CD4-positive, alpha-beta memory T cell (primary cell): ENCODE data around the gene MYO1F. TPM values are rescaled to one million over a fixed set of nuclear protein-coding genes. Genes with fewer than 3 reads are reported as not detected.
A peak's percentile ranks its signal among the peaks of the same experiment; 100 is the strongest.

Experiments
- CTCF ChIA-PET: fragments of 350-600 bp; sonication (Branson Sonifier 250); formaldehyde crosslinking; loops from one replicate; lab custom pipeline; 2021; ENCODE audit warnings: inconsistent platforms; ENCODE audit not compliant: partially characterized antibody; lab: Charles Lee
- POLR2A ChIA-PET: fragments of 350-600 bp; sonication (Branson Sonifier 250); formaldehyde crosslinking; loops from one replicate; lab custom pipeline; 2021; ENCODE audit not compliant: partially characterized antibody; lab: Charles Lee
- DNase-seq, 5 donors: peaks; one replicate each; pipeline versions ENCODE4 v3.0.0 to v3.0.0-alpha.2; 2020 to 2022; ENCODE audit warnings: mixed read lengths in 1 of 5
- H3K27ac ChIP-seq: one replicate; pipeline ENCODE4 v1.7.0; 2013; ENCODE audit warnings: low read depth, low read length
- H3K27me3 ChIP-seq: 2 replicates; pipeline ENCODE4 v1.7.0; 2013; ENCODE audit warnings: mild to moderate bottlenecking, low read length, moderate library complexity; ENCODE audit not compliant: insufficient read depth
- H3K36me3 ChIP-seq: 2 replicates; pipeline ENCODE4 v1.7.0; 2013; ENCODE audit warnings: mild to moderate bottlenecking, low read length, moderate library complexity; ENCODE audit not compliant: insufficient read depth
- H3K4me1 ChIP-seq: 2 replicates; pipeline ENCODE4 v1.7.0; 2013; ENCODE audit warnings: mild to moderate bottlenecking, low read length, moderate library complexity; ENCODE audit not compliant: insufficient read depth
- H3K4me3 ChIP-seq, 2 donors: one replicate each; pipeline ENCODE4 v1.7.0; 2013; ENCODE audit warnings: low read length in 2 of 2, mild to moderate bottlenecking in 1 of 2
- H3K9me3 ChIP-seq, 2 donors: one replicate each; pipeline ENCODE4 v1.7.0; 2013; ENCODE audit warnings: low read length in 2 of 2, control low read depth in 1 of 2; ENCODE audit not compliant: control insufficient read depth in 1 of 2
- H3K27ac Mint-ChIP-seq, 7 donors: one replicate each; pipeline ENCODE4 v1.8.0; 2020 to 2021; ENCODE audit warnings: mixed read lengths in 7 of 7, mild to moderate bottlenecking in 6 of 7, inconsistent platforms in 3 of 7, moderate library complexity in 3 of 7
- H3K27me3 Mint-ChIP-seq, 2 donors: one replicate each; pipeline ENCODE4 v1.8.0; 2020 to 2021; ENCODE audit warnings: mixed read lengths in 2 of 2
- H3K36me3 Mint-ChIP-seq, 2 donors: one replicate each; pipeline ENCODE4 v1.8.0; 2020 to 2021; ENCODE audit warnings: mixed read lengths in 2 of 2, inconsistent platforms in 1 of 2, mild to moderate bottlenecking in 1 of 2
- H3K4me1 Mint-ChIP-seq, 4 donors: one replicate each; pipeline ENCODE4 v1.8.0; 2020 to 2021; ENCODE audit warnings: mixed read lengths in 4 of 4, mild to moderate bottlenecking in 1 of 4
- H3K4me3 Mint-ChIP-seq, 8 donors: one replicate each; pipeline ENCODE4 v1.8.0; 2020 to 2021; ENCODE audit warnings: mixed read lengths in 8 of 8, mild to moderate bottlenecking in 7 of 8, moderate library complexity in 6 of 8, inconsistent platforms in 3 of 8
- H3K9me3 Mint-ChIP-seq, 8 donors: one replicate each; pipeline ENCODE4 v1.8.0; 2020 to 2021; ENCODE audit warnings: mixed read lengths in 8 of 8, mild to moderate bottlenecking in 5 of 8, inconsistent platforms in 3 of 8, moderate library complexity in 1 of 8
- intact Hi-C: fragments of 100-400 bp; cut with micrococcal nuclease; formaldehyde crosslinking; loops from one replicate; pipeline ENCODE4 v1.15.1; 2023
- polyA plus RNA-seq, 2 donors: library from polyadenylated mRNA; unstranded; fragments of 300-500 nt; fragmentation: Illumina TruSeq; gene quantifications; one replicate each; pipeline ENCODE4 v1.2.3, GENCODE V29; 2021
- total RNA-seq, 2 experiments: library from RNA; stranded (reverse); gene quantifications; one replicate each; pipeline ENCODE4 v1.2.3, GENCODE V29; 2021

Gene MYO1F
- total and polyA plus RNA-seq, 4 experiments from 2014 or later, result 35.9 to 359 (median 220) TPM

DNA sequence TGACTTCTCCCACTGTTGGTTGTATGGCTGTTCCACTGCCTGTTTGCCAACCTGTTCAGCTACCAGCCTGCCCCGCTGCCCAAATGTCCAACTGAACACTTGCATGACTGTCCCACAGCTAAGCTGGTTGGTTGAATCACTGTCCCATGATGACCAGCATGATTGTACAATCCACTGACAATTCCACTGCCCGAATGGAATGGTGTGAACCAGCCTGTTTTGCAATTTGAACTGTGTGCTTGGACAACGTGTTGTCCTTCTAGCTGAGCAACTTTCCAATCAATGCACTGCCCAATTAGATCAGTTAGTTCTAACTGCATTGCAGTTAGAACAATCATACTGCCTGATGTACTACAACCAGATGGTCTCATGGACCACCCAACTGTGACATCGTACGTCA, 24.6 kb upstream of the MYO1F start:
- Mint-ChIP-seq H3K27me3 (no peaks in the 10 kb centered on the region), H3K27ac (peak overlapping the region in 1 of 7 donors; percentile 46), H3K36me3 (peaks cover 41 to 45% of the 10 kb centered on the region in 2 donors), H3K9me3 (no peaks in the 10 kb centered on the region), H3K4me1 (peaks cover 1 to 4% (median 3%) of the 10 kb centered on the region in 4 donors), H3K4me3 (no peak overlapping the region)
- no peak for DNase-seq
- no peak overlapping the region for H3K27ac ChIP-seq
- intact Hi-C loops, result no loop called here
- POLR2A ChIA-PET, result no interaction called here
- no peak overlapping the region for H3K4me3 ChIP-seq
- H3K27me3 ChIP-seq, result no peaks in the 10 kb centered on the region
- CTCF ChIA-PET, result interaction anchor here (1.0 to 2.5 kb wide), 2 partner anchors 16 to 21 kb away, joined by 4 to 8 read pairs; no protein-coding TSS in a partner anchor
- no peaks in the 10 kb centered on the region for H3K36me3 ChIP-seq
- H3K4me1 ChIP-seq, result no peaks in the 10 kb centered on the region
- no peaks in the 10 kb centered on the region for H3K9me3 ChIP-seq

DNA sequence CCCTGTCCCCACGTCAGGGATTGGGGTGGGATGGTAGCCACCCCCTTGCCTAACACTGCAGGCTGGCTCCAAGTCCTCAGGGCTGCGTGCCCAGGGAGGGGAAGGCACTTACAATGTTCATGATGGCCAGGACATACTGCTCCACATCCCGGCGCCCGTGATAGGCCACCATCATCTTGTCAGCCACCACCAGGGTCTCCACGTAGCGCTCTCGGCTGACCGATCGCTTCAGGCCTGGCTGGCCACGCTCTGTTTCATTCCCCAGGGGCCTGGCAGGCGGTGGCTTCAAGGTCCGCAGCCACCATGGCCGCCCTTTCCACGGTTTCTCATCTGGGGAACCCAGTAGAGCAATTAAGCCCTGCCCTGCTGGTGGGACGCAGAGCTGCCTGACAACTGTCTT, 23.6 kb upstream of the MYO1F start:
- Histone ChIP-seq H3K4me1 (no peaks in the 10 kb centered on the region), H3K27me3 (no peaks in the 10 kb centered on the region), H3K36me3 (no peaks in the 10 kb centered on the region), H3K27ac (no peak overlapping the region), H3K4me3 (no peak overlapping the region), H3K9me3 (no peaks in the 10 kb centered on the region)
- intact Hi-C loops, result no loop called here
- H3K4me3 Mint-ChIP-seq, result no peak overlapping the region
- no peaks in the 10 kb centered on the region for H3K4me1 Mint-ChIP-seq
- peaks cover 41 to 44% of the 10 kb centered on the region in 2 donors for H3K36me3 Mint-ChIP-seq
- CTCF ChIA-PET, result interaction anchor here (2.5 kb wide), 1 partner anchor 20 kb away, joined by 8 read pairs; no protein-coding TSS in a partner anchor
- no peak for DNase-seq
- no peaks in the 10 kb centered on the region for H3K9me3 Mint-ChIP-seq
- POLR2A ChIA-PET, result no interaction called here
- no peaks in the 10 kb centered on the region for H3K27me3 Mint-ChIP-seq
- H3K27ac Mint-ChIP-seq, result no peak overlapping the region

DNA sequence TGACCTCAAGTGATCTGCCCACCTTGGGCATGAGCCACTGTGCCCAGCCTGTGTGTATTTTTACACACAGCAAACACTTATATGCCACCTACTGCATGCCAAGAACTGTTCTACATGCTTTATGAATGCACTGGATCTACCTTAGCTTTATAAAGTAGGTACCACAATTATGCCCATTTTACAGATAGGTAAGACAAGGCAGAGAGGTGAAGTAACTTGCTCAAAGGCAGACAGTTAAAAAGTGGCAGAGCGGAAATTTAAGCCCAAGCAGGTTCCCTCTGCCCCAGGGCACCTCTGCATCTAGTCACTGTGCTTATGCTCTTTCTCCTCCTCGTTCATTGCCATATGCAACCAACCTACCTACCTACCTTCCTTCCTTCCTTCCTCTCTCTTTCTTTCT, 22.8 kb upstream of the MYO1F start:
- ChIA-PET POLR2A (no interaction called here), CTCF (interaction anchor here (0.6 to 1.5 kb wide), 2 partner anchors 20 to 1261 kb away, joined by 3 to 4 read pairs; no protein-coding TSS in a partner anchor)
- Histone ChIP-seq H3K27me3 (no peaks in the 10 kb centered on the region), H3K27ac (no peak overlapping the region), H3K36me3 (no peaks in the 10 kb centered on the region), H3K4me3 (no peak overlapping the region), H3K9me3 (no peaks in the 10 kb centered on the region), H3K4me1 (no peaks in the 10 kb centered on the region)
- Mint-ChIP-seq H3K27me3 (no peaks in the 10 kb centered on the region), H3K36me3 (peaks cover 44 to 46% of the 10 kb centered on the region in 2 donors), H3K9me3 (no peaks in the 10 kb centered on the region), H3K4me3 (no peak overlapping the region), H3K27ac (no peak overlapping the region), H3K4me1 (peaks cover 0 to 1% (median 0%) of the 10 kb centered on the region in 4 donors)
- intact Hi-C loops, result no loop called here
- DNase-seq, result no peak

DNA sequence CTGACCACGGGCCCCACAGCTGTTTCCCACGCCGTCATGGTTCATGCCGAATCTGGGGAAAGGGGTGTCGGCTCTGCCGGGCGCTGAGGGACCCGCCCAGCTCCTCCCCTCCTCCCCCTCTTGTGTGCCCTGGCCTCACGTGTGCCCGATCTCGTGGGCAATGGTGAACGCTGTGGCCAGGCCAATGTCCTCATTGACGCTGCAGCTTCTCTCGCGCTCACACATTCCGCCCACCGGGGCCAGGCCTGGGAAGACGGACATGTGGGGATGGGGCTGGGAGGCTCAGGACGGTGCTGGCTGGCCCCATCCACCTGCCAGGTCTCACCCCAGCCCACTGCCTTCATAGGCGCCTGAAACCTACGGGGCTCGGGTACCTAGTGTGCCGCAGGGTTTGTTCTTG, 18.9 kb upstream of the MYO1F start:
- Mint-ChIP-seq H3K4me1 (peaks cover 14 to 30% (median 22%) of the 10 kb centered on the region in 4 donors), H3K27ac (no peak overlapping the region), H3K9me3 (peaks cover 0 to 5% (median 0%) of the 10 kb centered on the region in 8 donors), H3K4me3 (no peak overlapping the region), H3K27me3 (no peaks in the 10 kb centered on the region), H3K36me3 (peaks cover 26% of the 10 kb centered on the region in 2 donors)
- Histone ChIP-seq H3K27ac (no peak overlapping the region), H3K27me3 (no peaks in the 10 kb centered on the region), H3K9me3 (no peaks in the 10 kb centered on the region), H3K4me3 (no peak overlapping the region), H3K36me3 (no peaks in the 10 kb centered on the region), H3K4me1 (peaks cover 19% of the 10 kb centered on the region)
- no peak for DNase-seq
- ChIA-PET CTCF (interaction anchor here (0.8 to 4.3 kb wide), 3 partner anchors 9 to 16 kb away, joined by 3 to 36 read pairs (median 6); partner anchors contain the start of gene MYO1F), POLR2A (interaction anchor here (1.7 kb wide), 1 partner anchor 16 kb away, joined by 5 read pairs; no protein-coding TSS in a partner anchor)
- intact Hi-C loops, result no loop called here

DNA sequence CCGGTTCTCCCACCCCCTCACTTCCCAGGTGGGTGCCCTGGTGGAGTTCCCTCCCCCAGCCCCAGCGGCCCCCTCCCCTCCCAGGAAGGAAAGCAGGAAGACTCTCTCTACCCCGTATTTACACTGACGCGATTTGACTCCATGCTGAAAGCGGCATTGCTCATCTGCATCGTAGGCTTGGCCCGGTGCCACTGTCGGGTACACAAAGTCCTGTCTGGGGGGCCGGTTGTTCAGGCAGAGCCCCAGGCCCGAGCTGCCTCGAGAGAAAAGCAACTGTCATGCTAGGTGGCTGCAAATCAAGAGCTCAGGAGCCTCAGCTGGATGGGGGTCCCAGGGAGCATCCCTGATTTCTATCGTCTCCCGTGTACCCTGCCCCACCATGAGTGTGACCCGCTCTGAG, 18.4 kb upstream of the MYO1F start:
- Mint-ChIP-seq H3K36me3 (peaks cover 26% of the 10 kb centered on the region in 2 donors), H3K4me1 (peaks cover 16 to 30% (median 22%) of the 10 kb centered on the region in 4 donors), H3K4me3 (no peak overlapping the region), H3K27me3 (no peaks in the 10 kb centered on the region), H3K9me3 (peaks cover 0 to 5% (median 0%) of the 10 kb centered on the region in 8 donors), H3K27ac (no peak overlapping the region)
- Histone ChIP-seq H3K27me3 (no peaks in the 10 kb centered on the region), H3K4me3 (no peak overlapping the region), H3K4me1 (peaks cover 19% of the 10 kb centered on the region), H3K9me3 (no peaks in the 10 kb centered on the region), H3K27ac (no peak overlapping the region), H3K36me3 (no peaks in the 10 kb centered on the region)
- intact Hi-C loops, result no loop called here
- no peak for DNase-seq
- POLR2A ChIA-PET, result interaction anchor here (1.7 kb wide), 1 partner anchor 16 kb away, joined by 5 read pairs; no protein-coding TSS in a partner anchor
- CTCF ChIA-PET, result interaction anchor here (0.8 to 4.3 kb wide), 6 partner anchors 9 to 46 kb away, joined by 3 to 36 read pairs (median 6); partner anchors contain the start of gene MYO1F

DNA sequence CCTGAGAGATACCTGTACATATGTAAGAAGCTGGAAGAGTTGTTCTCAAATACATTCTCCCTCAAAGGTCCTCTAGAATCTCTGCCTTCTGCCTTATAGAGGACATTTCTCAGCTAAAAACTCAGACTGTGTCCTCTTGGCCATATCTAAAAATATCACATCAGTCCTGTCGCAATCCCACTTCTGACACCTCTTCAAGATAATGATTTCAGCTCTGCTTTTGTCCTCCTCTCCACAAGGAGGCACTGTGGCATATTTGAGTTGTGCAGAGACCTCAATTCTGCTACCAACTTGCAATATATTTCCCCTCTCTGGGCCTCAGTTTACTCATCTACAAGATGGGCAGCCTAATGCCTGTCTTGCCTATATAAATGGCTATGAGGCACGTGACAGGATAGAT, 16.7 kb upstream of the MYO1F start:
- POLR2A ChIA-PET, result interaction anchor here (0.6 to 2.1 kb wide), 4 partner anchors 12 to 183 kb away, joined by 3 to 5 read pairs (median 4); no protein-coding TSS in a partner anchor

More for the DNA sequence above, 16.7 kb upstream of the MYO1F start:
- Mint-ChIP-seq H3K27me3 (no peaks in the 10 kb centered on the region), H3K4me1 (peaks cover 16 to 30% (median 22%) of the 10 kb centered on the region in 4 donors), H3K36me3 (peaks cover 23 to 24% of the 10 kb centered on the region in 2 donors), H3K4me3 (peak overlapping the region in 6 of 8 donors; percentile 5 to 62 (median 40)), H3K27ac (no peak overlapping the region), H3K9me3 (peaks cover 0 to 5% (median 0%) of the 10 kb centered on the region in 8 donors)
- DNase-seq, result no peak
- Histone ChIP-seq H3K27me3 (no peaks in the 10 kb centered on the region), H3K36me3 (no peaks in the 10 kb centered on the region), H3K9me3 (no peaks in the 10 kb centered on the region), H3K27ac (no peak overlapping the region), H3K4me1 (peaks cover 19% of the 10 kb centered on the region), H3K4me3 (no peak overlapping the region)
- CTCF ChIA-PET, result interaction anchor here (1.1 to 4.3 kb wide), 6 partner anchors 11 to 240 kb away, joined by 3 to 36 read pairs (median 8); partner anchors contain the start of gene MYO1F
- intact Hi-C loops, result loop anchor here (2.0 kb wide), 1 partner anchor 17 kb away; the partner anchor contains the start of gene ADAMTS10
